CD4-positive, alpha-beta T cell treated with Interleukin-10 for 1 hour (primary cell): ENCODE results near the gene KDM5A.
"Not testable (repeated sequence)": the region's sequence is repeated elsewhere in the genome, so short reads cannot be mapped to it uniquely, and the experiment has no call there.

Experiments
- DNase-seq: peaks from one replicate; pipeline ENCODE4 v3.0.0-alpha.2; 2020

Gene KDM5A

GRCh38 chr12:237026-237815 is 151.9 kb downstream of the KDM5A start:
- DNase-seq = no peak

- no peak for DNase-seq
Measured at GRCh38 chr12:236445-236844, 152.7 kb downstream of the KDM5A start.

GRCh38 chr12:235967-236366 is 153.2 kb downstream of the KDM5A start:
- not testable (repeated sequence) for DNase-seq

- no peak for DNase-seq
Measured at GRCh38 chr12:234891-235415, 154.2 kb downstream of the KDM5A start.

GRCh38 chr12:234019-234418 is 155.1 kb downstream of the KDM5A start:
- DNase-seq = no peak

GRCh38 chr12:233615-233968 is 155.5 kb downstream of the KDM5A start:
- no peak for DNase-seq

GRCh38 chr12:232731-233614 is 156.1 kb downstream of the KDM5A start:
- DNase-seq = no peak

- DNase-seq = no peak
Measured at GRCh38 chr12:230925-231671, 158.0 kb downstream of the KDM5A start.
